Measurements from ENCODE around the gene HS1BP3. TPM values are rescaled to one million over a fixed set of nuclear protein-coding genes. Genes with fewer than 3 reads are reported as not detected.

HS1BP3 gene
- total and polyA plus RNA-seq, 2 of the 4 experiments (the other 2 are of a cell fraction) = 9.0 to 14.8 TPM

DNA sequence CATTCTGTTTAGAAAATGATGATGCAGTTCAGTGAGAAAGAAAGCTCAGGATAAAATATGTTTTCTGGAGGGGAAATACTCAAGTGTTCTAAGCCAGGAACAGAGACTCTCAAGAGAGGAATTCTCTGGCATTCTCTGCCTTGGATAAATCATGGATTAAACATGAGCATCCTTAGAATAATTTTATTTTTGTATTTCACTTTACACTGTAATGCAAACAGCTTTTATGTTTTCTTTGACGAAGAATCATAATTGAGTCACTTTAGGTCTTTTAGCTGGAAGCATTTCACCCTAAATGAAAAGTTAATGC, 27.1 kb upstream of the HS1BP3 start:
- H3K4me2 ChIP-seq (ENCODE audit: low read depth, low read length) = no peak overlapping the region
- H3K79me1 ChIP-seq (ENCODE audit: low read depth in 1 of 2, low read length in 2 of 2) = no peaks in the 10 kb centered on the region
- H2BK5ac ChIP-seq (ENCODE audit: low read depth, low read length, poor library complexity, severe bottlenecking) = no peak overlapping the region
- no peak overlapping the region for H2BK15ac ChIP-seq (ENCODE audit: low read depth, low read length)
- H3K9me1 ChIP-seq (ENCODE audit: insufficient read depth, low read length) = peaks cover 5% of the 10 kb centered on the region; the same call in 1 of the 2 replicates
- H3K23ac ChIP-seq (ENCODE audit: low read depth, low read length) = no peak overlapping the region
- peaks cover 7% of the 10 kb centered on the region; the same call in 1 of the 2 replicates for H3K4me1 ChIP-seq (ENCODE audit: control insufficient read depth, insufficient read depth, low read length)
- H3K9me3 ChIP-seq (ENCODE audit: control insufficient read depth, insufficient read depth, low read length) = no peaks in the 10 kb centered on the region
- no peak for TF ChIP-seq SMC3 (IDR thresholded peaks at IDR 0.05; ENCODE audit: low read depth, low read length)
- no peak for TF ChIP-seq RAD21 (IDR thresholded peaks at IDR 0.05; ENCODE audit: low read length)
- no peak for TF ChIP-seq MAZ (IDR thresholded peaks at IDR 0.05; ENCODE audit: borderline replicate concordance, low read depth, low read length)
- no peak for TF ChIP-seq MAFK (IDR thresholded peaks at IDR 0.05; ENCODE audit: low read depth, low read length)
- no peak for TF ChIP-seq RCOR1 (IDR thresholded peaks at IDR 0.05; ENCODE audit: insufficient replicate concordance, low read length)
- no peak for TF ChIP-seq ELK1 (IDR thresholded peaks at IDR 0.05; ENCODE audit: borderline replicate concordance, low read depth, low read length)
- no peak for TF ChIP-seq BHLHE40 (IDR thresholded peaks at IDR 0.05; ENCODE audit: low read depth, low read length)
- no peak for TF ChIP-seq USF2 (IDR thresholded peaks at IDR 0.05; ENCODE audit: low read depth, low read length)
- no peak for TF ChIP-seq FOS (IDR thresholded peaks at IDR 0.05; ENCODE audit: low read depth, low read length)
- TF ChIP-seq RFX5 (IDR thresholded peaks at IDR 0.05; ENCODE audit: low read depth, low read length) = no peak
- TF ChIP-seq NFE2L2 (IDR thresholded peaks at IDR 0.05; ENCODE audit: low read depth, low read length) = no peak
- H2BK20ac ChIP-seq (ENCODE audit: low read depth, low read length) = no peak overlapping the region
- H3K56ac ChIP-seq (ENCODE audit: extremely low read depth, insufficient read depth, low read length) = no peak overlapping the region
- dilution Hi-C loops (cut with HindIII; ENCODE audit: low sequenced_read_pairs, unreplicated experiment) (loop anchor here (25.0 kb wide), 1 partner anchor 259 kb away; no protein-coding TSS in a partner anchor), intact Hi-C loops (cut with micrococcal nuclease) (no loop called here), in situ Hi-C loops (cut with MboI; ENCODE audit: low sequenced_read_pairs) (no loop called here)
- POLR2A ChIA-PET (ENCODE audit: unreplicated experiment) = no interaction called here
- CTCF ChIA-PET = interaction anchor here (1.1 to 1.6 kb wide), 3 partner anchors 16 to 285 kb away, joined by 3 to 4 read pairs (median 3); no protein-coding TSS in a partner anchor
- no peaks in the 10 kb centered on the region for H4K20me1 ChIP-seq (ENCODE audit: insufficient read depth, low read length)
- H4K8ac ChIP-seq (ENCODE audit: low read depth in 2 of 2, low read length in 2 of 2) = no peak overlapping the region
- no peaks in the 10 kb centered on the region; the same call in 1 of the 2 replicates for H3K27me3 ChIP-seq (ENCODE audit: control insufficient read depth, insufficient read depth, low read length)
- H3K9ac ChIP-seq (ENCODE audit: low read depth, low read length) = no peak overlapping the region
- H3K4ac ChIP-seq (ENCODE audit: low read depth, low read length) = no peak overlapping the region
- H4K91ac ChIP-seq (ENCODE audit: insufficient read depth, low read depth, low read length) = no peak overlapping the region
- no CpG with 5 or more reads among the region's 1 CpG for WGBS, 2 experiments (ENCODE audit: extremely low coverage in 2 of 2, insufficient read length in 1 of 2)
- no peak overlapping the region for H3K4me3 ChIP-seq (ENCODE audit: insufficient read depth, low read depth, low read length)
- H3K18ac ChIP-seq (ENCODE audit: low read depth, low read length) = no peak overlapping the region
- H2BK120ac ChIP-seq (ENCODE audit: low read depth, low read length) = no peak overlapping the region
- H4K5ac ChIP-seq (ENCODE audit: low read depth, low read length) = no peak overlapping the region
- no peak overlapping the region for H2AFZ ChIP-seq (replicated peaks; ENCODE audit: low read length, poor library complexity)
- H2AK9ac ChIP-seq (replicated peaks; ENCODE audit: low read depth, low read length, poor library complexity) = no peak overlapping the region
- H2AK5ac ChIP-seq (ENCODE audit: low read depth, low read length) = no peak overlapping the region
- BruUV-seq (replicated peaks) = no TSS peak
- no peak overlapping the region for H3K27ac ChIP-seq (ENCODE audit: insufficient read depth, low read length)
- DNase-seq = no peak
- ATAC-seq (ENCODE audit: low read depth) = no peak
- peaks cover 1% of the 10 kb centered on the region; the same call in 1 of the 2 replicates for H3K36me3 ChIP-seq (ENCODE audit: control insufficient read depth, insufficient read depth, low read length)
- H3K14ac ChIP-seq (replicated peaks; ENCODE audit: low read depth, low read length) = no peak overlapping the region
